NCI-H1048 (cell line): ENCODE data around the gene EIF1AX.
A peak's percentile ranks its signal among the peaks of the same experiment; 100 is the strongest.
"Not testable (repeated sequence)": the region's sequence is repeated elsewhere in the genome, so short reads cannot be mapped to it uniquely, and the experiment has no call there.

Experiments used
- DNase-seq: peaks from one replicate; lab custom pipeline; 2025; lab: John Stamatoyannopoulos, UW

Gene EIF1AX, protein sequence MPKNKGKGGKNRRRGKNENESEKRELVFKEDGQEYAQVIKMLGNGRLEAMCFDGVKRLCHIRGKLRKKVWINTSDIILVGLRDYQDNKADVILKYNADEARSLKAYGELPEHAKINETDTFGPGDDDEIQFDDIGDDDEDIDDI

DNA sequence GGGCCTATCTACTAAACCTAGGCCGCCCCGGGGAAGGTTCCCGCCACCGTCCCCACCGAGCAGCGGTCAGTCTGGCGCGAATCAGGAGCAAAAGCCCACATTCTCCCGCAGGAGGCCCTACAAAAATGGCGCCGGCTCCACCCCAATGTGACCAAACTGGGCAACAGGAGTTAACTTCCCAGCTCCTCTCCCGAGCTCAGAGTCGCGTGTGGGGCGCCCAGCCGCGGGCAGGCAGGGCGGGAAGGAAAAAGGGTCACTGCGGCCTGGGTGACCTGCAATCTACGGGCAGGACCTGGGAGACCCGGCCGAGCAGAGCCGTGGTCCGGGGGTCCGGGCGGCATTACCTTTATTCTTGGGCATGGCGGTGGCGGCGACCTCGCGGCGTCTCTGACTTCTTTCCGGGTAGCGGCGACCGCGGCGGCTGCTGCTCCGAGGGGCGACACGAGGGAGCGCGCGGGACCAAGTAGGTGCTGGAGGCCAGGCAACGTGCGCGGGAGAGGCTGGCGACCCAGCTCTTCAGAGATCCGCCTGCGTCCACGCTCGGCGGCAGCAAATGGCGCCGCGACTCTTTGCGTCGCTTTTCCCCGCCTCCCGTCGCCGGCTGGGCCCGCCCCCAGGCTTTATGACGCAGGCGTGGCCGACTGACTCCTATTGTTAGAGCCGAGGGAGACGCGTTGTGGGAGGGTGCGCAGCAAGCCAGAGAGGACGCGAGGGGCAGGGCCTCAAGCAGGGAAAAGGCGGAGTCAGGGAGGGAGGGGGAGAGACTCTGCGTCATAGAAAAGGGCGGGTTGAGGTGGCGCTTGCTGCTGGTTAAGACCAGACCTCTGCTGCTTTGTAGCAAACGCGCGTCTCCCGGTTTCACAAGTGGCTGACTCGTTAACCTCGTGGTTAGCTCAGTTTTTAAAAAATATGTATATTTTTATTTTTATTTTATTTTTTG is at the start of gene EIF1AX:
Gene EIF1AX, minus strand, starts transcription at position 558 of the 940 bp plus-strand sequence. Its CDS starts 198 bp downstream, at position 360.
- peak; percentile 97 for DNase-seq

DNA sequence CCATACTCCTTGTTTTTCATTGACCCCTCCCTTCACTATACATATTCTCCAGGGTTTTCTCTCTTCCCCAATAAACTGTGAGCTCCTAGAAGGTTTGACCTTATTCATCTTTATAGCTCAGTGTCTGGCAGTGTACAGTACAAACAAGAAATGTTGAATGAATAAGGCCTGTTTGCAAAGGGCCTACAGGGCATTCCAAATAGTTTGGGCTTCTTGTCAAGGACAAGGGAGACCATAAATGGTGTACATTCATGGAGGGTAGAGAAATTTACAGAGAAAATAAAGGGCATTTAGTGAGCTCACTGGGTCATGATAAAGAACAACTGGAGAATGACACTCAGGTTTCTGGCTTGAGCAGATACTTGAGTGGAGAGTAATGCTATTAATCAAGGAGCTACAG is 47.5 kb upstream of the EIF1AX start:
- no peak for DNase-seq

DNA sequence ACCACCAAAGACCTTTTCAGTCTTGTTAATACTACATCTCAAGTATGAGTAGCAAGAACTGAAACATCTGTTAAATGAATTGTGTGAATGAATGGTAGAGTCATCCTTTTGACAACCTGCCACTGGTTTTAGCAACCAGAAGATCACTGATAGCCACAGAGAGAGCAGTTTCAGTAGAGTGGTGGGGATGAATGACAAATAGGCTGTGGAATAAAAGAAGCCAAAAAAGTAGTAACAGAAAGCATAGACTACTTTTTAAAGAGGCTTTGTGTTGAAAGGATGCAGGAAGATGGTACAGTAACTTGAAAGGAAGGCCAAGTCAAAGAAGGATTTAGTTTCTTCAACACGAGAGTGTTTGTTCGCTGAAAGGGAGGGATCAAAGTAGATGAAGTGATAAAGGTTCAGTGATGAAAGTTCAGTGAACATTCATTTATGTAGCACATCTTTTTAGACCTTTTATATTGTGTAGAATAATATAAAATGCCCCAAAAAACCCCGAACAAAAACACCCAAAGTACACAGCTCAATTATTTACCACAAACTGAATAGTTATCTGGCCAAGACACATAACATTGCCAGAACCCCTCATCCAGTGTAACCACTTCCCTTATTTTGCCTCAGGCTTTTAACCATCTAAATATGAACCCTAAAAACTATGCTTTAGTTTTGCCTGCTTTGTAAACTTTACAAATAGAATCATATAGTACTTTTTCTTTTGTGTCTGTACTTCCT is 40.1 kb upstream of the EIF1AX start:
- no peak for DNase-seq

DNA sequence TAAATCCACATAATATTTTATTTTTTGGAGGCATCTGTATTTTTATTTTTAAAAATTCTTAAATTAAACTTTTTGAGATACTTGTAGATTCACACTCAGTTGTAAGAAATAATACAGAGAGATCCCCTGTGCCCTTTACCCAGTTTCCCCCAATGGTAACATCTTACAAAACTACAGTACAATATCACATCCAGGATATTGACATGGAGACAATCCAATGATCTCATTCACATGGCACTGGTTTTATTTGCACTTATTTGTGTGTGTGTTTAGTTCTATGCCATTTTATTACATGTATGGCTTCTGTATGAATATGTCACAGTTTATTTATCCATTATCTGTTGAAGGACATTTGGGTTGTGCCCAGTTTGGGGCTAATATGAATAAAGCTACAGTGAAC is 35.5 kb upstream of the EIF1AX start:
- no peak for DNase-seq

DNA sequence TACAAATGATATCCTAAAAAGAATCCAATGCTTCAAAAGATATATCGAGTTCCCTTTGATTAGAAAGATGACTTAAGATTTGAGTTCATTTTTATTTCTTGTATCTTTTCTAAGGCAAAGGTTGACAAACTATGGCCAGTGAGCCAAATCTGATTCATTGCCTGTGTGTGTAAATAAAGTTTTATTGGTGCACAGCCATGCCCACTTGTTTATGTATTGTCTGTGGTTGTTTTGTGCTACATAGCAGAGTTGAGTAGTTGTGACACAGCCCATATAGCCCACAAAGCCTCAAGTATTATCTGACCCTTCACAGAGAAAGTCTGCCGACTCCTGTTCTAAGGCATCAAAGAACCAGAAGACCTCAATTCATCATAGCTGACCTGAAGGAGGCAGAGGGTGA is 32.2 kb upstream of the EIF1AX start:
- no peak for DNase-seq

DNA sequence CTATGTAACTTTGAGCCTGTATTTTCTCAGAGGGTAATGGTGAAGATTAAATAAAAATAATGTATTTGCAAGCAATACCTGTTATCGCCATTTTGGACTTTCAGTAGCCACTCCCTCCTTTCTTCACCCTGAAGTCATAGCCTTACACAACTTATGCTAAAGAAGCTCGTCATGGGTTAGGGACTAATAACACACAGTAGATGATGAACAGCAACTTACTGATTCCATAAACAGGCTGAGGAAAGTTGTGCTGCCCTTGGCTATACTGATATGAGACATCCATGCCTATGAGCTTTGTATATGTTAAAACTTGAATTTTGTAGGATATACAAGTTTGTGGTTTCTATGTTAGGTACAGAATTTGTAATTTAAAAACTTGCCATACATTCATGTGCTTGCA is 31.7 kb upstream of the EIF1AX start:
- DNase-seq = no peak

DNA sequence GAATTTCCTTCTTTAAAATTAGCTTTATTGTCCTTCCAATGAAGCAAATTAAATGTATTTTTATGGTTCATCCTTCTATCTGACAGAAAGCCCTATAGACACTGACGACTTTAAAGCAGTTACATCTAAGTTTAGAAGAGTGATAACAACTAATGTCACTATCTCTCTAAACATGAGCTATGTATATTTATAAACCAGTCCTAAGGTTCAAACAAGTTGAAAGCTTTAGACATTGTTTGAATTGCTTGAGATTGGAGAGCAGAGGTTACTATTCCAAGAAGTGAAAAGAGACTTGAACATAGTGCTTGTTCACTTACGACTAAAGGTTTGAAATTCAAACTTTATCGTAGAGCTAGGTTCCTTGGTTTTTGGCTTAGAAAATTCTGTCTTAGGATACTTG is 30.2 kb upstream of the EIF1AX start:
- no peak for DNase-seq

DNA sequence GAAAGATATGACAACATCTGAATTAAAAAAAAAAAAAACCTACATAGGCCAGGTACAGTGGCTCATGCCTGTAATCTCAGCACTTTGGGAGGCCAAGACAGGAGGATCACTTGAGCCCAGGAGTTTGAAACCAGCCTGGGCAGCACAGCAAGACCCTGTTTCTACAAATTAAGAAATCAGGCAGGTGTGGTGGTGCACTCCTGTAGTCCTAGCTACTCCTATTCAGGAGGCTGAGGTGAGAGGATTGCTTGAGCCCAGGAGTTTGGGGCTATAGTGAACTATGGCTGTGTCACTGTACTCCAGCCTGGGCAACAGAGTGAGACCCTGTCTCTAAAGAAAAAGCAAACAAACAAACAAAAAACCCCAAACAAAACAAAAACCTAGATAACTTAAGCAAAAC is 20.9 kb upstream of the EIF1AX start:
- DNase-seq = not testable (repeated sequence)

DNA sequence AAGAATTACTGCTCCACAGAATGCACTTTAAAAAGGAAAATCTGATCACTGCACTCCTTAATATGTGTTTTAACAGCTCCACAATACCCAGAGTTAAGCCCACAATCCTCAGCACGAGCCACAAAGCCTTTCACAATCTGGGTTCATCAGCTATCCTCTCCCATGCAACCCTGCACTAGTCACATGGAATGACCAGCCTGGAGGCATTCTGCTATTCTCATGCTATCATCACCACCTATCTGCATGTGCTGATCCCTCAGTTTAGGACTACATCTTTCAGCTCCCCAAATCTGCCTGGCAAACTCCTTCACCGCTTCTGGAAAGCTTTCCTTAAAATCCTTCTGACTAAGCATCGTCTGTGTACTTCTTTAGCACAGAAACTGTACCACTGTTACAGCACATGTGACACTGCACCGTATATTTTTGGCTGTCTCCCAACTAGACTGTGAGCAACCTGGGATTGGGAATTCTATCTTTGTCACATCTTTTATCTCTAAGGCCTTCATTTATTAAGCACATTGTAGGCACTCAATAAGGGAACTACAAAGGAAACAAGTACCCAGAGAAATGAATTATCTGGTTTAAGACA is 18.3 kb upstream of the EIF1AX start:
- no peak for DNase-seq

DNA sequence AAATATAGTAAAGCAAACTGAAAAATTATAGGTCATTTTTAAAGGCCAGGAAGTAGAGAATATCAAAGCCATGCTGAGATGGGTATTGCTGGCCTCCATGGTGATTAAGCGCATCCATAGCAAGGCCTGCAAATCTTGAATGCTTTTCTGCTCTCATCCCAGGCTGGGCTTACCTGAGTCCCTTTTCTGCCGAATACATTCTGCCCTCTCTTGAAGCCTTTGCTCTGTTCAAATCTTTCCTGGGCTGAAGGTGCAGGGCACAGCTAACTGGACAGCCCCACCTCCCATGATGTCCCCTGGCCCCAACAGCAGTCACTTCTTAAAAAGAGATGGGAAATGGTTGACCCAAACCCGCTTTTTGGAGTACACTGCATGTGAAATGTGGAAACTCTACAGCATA is 10.1 kb upstream of the EIF1AX start:
- no peak for DNase-seq

DNA sequence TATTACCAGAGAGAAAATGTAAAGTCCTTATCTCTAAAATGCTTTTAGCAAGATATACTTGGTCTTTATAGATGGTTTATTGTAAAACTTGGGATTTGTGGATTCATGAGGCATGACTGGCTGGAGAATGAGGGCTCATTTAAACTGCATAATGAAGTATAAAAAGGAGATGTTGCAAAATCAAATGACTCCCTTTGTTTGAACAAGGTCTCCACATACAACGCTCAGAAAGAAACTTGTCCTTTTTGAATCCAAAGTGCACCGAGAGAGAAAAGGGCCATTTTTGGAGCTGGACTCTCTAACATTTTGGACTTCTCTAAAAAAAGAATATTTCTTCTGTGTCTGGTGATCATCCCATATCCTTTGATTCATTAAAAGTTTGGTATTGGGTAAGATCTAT is 7.7 kb upstream of the EIF1AX start:
- DNase-seq = no peak

DNA sequence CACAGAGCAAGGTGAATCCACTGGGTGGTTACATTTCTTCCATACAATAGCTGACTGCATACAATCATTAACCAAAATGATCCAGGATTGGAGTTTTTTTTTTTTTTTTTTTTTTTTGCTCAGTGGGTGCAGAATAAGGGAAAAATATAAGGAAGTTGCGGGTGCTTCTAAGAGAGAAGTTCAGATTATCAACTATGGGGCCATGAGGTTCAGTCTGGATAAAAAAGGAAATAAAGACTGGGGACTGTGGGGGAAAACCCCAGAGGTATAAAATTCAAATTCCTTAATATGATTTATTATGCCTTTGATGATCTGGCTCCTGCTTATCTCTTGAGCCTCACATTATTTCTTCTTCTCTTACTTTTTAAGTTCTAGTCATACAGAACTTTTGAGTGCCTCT is 5.9 kb upstream of the EIF1AX start:
- no peak for DNase-seq

DNA sequence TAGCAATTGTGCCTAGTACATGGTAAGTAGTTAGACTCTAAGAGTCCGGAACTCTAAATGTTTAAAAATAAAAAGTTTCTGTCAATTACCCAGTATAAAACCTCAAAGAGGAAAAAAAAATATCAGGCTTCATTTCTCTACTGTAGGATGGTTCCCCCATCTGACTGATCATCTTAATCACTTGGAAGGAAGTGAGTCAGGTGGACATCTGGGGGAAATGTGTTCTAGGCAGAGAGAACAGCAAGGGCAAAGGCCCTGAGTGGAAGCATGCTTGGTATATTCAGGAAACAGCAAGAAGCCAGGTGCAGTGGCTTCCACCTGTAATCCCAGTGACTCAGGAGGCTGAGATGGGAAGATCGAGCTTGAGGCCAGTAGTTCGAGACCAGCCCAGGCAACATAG is 2.9 kb upstream of the EIF1AX start:
- no peak for DNase-seq

DNA sequence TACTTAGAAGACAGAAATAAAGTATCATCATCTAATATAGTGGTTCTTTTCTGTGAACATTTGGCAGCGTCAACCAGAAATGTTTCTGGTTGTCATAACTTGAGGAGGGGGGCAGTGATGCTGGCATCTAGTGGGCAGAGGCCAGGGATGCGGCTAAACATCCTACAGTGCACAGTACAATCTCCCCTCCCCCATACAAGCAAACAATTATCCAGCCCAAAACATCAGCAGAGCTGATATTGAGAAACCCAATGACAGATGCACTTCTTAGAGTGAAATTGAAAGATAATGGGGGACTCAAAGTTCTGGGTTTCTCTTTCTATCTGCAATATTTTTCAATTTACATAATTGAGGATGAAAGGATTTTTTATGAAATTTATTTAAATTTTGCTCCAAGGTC is 1.9 kb upstream of the EIF1AX start:
- no peak for DNase-seq

DNA sequence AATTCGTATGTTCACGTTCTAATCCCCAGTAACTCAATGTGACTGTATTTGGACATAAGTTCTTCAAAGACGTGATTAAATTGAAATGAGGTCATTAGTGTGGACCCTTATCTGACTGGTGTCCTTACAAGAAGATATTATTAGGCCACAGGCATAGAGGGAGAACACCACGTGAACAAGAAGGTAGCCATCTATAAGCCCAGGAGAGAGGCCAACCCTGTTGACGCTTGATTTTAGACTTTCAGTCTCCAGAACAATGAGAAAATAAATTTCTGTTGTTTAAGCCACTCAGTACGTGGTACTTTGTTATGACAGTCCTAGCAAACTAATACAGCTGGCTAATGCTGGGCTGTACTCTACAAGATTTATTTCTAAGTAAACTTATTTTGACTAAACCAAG is 1.5 kb upstream of the EIF1AX start:
- DNase-seq = no peak

DNA sequence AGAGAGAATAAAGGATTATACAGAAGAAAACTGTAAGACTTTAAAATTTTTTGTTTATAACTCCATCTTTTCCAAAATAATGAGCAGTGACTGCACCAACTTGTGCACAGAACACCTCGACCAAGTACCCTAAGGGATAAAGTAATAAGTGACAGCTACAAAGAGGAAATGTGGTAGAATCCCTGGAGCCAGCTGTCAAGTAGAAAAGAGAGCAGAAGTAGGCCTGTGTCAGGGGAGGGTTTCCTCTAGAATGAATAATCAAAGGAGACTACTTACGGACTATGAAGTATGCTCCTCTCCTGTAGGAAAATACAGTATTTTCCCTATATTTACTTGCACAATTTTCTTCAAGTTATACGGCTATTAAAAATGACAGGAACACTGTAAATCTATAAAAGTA is 1.2 kb downstream of the EIF1AX start:
- no peak for DNase-seq

DNA sequence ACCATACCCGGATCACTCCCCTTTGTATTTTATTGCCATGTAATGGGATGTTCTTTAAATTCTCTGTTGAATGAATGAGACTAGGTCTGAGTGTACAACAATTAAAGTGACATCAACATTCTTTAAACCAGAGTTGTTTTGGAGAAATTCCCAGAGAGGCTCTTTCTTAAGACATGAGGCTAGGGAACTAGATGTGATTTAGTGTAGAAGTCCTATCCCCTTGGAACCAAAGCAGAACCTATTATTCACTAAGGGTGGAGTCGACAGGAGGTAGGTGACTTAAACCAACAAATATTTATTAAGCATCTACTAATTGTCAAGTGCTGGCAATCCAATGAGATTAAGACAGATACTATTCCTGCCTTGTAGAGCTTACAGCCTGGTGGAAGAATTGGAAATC is 1.7 kb downstream of the EIF1AX start:
- no peak for DNase-seq

DNA sequence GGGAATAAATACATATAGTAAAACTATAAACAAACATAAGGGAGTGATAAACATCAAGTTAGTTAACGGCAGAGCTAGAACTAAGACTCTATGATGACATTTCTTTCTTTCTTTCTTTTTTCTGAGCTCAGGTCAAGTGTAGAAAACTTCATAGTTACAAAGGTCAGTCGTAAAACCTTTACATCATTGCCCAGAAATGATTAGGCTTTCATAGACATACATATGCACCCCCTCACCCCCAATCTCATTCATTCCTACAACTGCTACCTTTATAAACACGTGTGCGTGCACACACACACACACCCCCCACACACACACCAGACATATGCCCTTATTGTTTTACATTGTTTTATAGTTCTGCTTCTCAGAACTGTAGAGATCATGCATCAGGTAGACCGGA is 5.7 kb downstream of the EIF1AX start:
- DNase-seq = no peak

DNA sequence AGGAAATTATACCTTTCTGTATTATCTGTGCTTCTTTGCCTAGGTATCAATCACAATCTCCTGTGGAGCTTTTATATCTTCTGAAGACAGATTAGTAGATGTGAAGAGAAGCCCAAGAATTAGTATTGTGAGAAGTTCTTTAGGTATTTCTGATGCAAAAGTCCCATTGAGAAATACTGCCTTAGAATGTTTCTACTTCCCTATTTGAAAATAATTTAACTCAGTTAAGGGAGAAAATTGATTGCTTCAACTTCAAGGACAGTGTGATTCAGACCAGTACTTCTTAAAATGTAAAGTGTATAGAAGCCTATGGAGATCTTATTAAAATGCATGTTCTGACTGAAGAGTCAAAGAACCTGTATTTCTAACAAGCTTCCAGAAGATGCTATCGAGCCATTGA is 9.0 kb downstream of the EIF1AX start:
- no peak for DNase-seq

DNA sequence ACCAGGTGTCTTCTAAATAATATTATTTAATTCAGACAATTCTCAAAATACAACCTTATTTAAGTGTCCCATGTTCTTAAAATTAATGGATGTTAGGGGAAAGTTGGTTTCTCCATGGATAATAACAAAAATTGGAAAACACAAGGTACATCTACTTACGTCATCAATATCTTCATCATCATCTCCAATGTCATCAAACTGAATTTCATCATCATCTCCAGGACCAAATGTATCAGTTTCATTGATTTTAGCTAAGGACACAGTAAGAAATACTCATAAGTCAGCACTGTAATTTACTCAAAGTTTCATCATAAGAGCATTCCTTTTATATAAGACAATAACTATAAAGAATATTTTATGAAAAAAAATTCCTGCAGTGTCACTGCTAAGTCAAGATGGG is 11.3 kb downstream of the EIF1AX start:
- DNase-seq = no peak

DNA sequence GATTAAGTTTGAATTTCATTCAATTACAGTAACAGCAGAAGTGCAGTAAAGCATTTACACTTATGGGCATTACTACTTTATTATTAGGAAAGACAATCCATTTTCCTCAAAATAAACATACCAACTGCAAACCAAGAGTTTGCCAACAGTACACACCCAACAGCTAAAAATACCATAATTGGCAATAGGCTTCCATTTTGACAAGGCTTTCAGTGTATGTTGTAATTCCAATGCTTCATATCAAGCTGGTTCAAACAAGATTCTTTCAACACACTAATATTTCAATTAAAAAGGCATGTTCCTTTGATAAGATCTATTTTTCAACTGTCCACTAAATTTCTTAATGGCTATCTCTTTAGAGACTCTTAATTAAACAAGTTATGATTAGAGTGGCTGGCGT is 12.1 kb downstream of the EIF1AX start:
- DNase-seq = no peak

DNA sequence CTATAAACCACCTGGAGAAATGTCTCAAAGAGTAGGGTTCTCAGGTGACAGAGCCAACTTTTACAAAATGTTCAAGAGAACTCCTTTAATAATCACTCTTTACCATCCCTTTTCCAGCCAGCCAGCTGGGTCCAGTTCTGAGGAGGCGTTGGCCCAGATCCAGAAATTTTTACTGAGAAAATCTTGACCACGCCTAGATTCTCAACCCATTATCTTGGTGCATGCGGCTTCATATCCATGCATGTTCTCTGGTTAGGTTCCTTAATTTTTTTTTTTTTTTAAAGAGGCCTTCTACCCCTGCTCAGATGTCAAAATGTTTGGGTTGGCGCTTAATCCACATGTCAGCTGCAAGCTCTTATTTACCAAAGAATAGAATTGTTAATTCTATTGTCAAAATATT is 13.0 kb downstream of the EIF1AX start:
- no peak for DNase-seq

DNA sequence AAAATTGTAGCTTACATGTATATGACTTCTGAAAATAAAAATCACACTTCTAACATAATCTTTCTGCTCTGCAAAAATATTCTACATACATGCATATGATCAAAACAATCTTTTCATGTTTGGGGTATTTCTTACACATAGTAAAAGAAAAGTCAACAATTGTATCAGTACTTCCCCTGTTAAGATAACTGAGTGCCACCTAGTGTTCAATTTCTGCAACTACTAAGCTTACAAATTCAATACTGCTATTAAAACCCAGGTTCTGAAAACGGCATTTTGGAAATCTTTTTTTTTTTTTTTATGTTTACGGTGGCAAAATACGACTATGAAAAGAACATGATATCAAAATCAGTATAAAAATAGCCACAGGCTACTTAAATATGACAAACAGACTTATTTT is 14.2 kb downstream of the EIF1AX start:
- DNase-seq = not testable (repeated sequence)
